Common myeloid progenitor, CD34-positive (primary cell): ENCODE measurements around the gene OR52K1.
A peak's percentile ranks its signal among the peaks of the same experiment; 100 is the strongest.

Experiments used
- CTCF ChIA-PET: fragments of 350-600 bp; sonication (Branson Sonifier 250); formaldehyde crosslinking; loops from one replicate; lab custom pipeline; 2021; ENCODE audit warnings: antibody characterized with exemption; lab: Charles Lee
- POLR2A ChIA-PET: fragments of 350-600 bp; sonication (Branson Sonifier 250); formaldehyde crosslinking; loops from one replicate; lab custom pipeline; 2021; ENCODE audit warnings: antibody characterized with exemption; lab: Charles Lee
- DNase-seq, 3 donors: peaks; one replicate each; pipeline versions ENCODE4 v3.0.0 to v3.0.0-alpha.2; 2013
- H3K27ac ChIP-seq, 2 experiments: 1 replicate in 1 of 2; 2 replicates in 1 of 2; pipeline ENCODE4 v1.7.0; 2013; ENCODE audit warnings: inconsistent platforms in 2 of 2, low read length in 2 of 2, mild to moderate bottlenecking in 2 of 2, low read depth in 1 of 2, moderate library complexity in 1 of 2; ENCODE audit not compliant: severe bottlenecking in 2 of 2, insufficient read depth in 1 of 2, poor library complexity in 1 of 2
- H3K27me3 ChIP-seq, 5 experiments: replicated peaks in 2 of 5; 1 replicate in 3 of 5; 2 replicates in 2 of 5; pipeline versions ENCODE4 v1.6.1 to v1.7.0; 2013; ENCODE audit warnings: low read length in 4 of 5, mild to moderate bottlenecking in 2 of 5, moderate library complexity in 2 of 5, inconsistent platforms in 1 of 5; ENCODE audit not compliant: insufficient read depth in 5 of 5, control insufficient read depth in 4 of 5
- H3K36me3 ChIP-seq, 4 experiments: 1 replicate in 2 of 4; 2 replicates in 2 of 4; pipeline versions ENCODE4 v1.6.1 to v1.7.0; 2013; ENCODE audit warnings: low read length in 3 of 4, control low read depth in 1 of 4, mild to moderate bottlenecking in 1 of 4; ENCODE audit not compliant: control insufficient read depth in 4 of 4, insufficient read depth in 4 of 4
- H3K4me1 ChIP-seq, 4 experiments: 1 replicate in 3 of 4; 2 replicates in 1 of 4; pipeline versions ENCODE4 v1.6.1 to v1.7.1; 2013; ENCODE audit warnings: low read length in 3 of 4, mild to moderate bottlenecking in 3 of 4, control low read depth in 1 of 4, inconsistent platforms in 1 of 4, moderate library complexity in 1 of 4; ENCODE audit not compliant: control insufficient read depth in 4 of 4, insufficient read depth in 4 of 4; ENCODE audit errors: control extremely low read depth in 1 of 4
- H3K4me3 ChIP-seq, 7 experiments: 1 replicate in 4 of 7; 2 replicates in 3 of 7; pipeline versions ENCODE4 v1.5.1 to v1.7.0; 2013; ENCODE audit warnings: mild to moderate bottlenecking in 7 of 7, low read length in 6 of 7, moderate library complexity in 6 of 7, inconsistent platforms in 2 of 7, low read depth in 2 of 7, control low read depth in 1 of 7; ENCODE audit not compliant: insufficient read depth in 4 of 7, control insufficient read depth in 1 of 7; ENCODE audit errors: extremely low read depth in 1 of 7
- H3K9me3 ChIP-seq, 5 experiments: 1 replicate in 4 of 5; 2 replicates in 1 of 5; pipeline versions ENCODE4 v1.6.1 to v1.7.1; 2013; ENCODE audit warnings: low read length in 4 of 5, mild to moderate bottlenecking in 2 of 5, inconsistent platforms in 1 of 5, low read depth in 1 of 5, moderate library complexity in 1 of 5; ENCODE audit not compliant: control insufficient read depth in 4 of 5, insufficient read depth in 2 of 5; ENCODE audit errors: control extremely low read depth in 1 of 5
- WGBS: methylation state at CpG from one replicate; pipeline ENCODE4 v1.1.5; 2013; ENCODE audit not compliant: insufficient coverage; 5-methylcytosine and 5-hydroxymethylcytosine counted together

The OR52K1 gene

GRCh38 chr11:4454021-4454420 is 28.4 kb upstream of the OR52K1 start:
- H3K27me3 ChIP-seq, result no peaks in the 10 kb centered on the region
- no peak overlapping the region for H3K4me3 ChIP-seq
- H3K9me3 ChIP-seq, result peaks cover 0 to 19% (median 0%) of the 10 kb centered on the region in 5 experiments
- no peak for DNase-seq
- CTCF ChIA-PET, result no interaction called here
- H3K36me3 ChIP-seq, result no peaks in the 10 kb centered on the region
- POLR2A ChIA-PET, result no interaction called here
- no peak overlapping the region for H3K27ac ChIP-seq
- peaks cover 0 to 24% (median 0%) of the 10 kb centered on the region in 4 experiments for H3K4me1 ChIP-seq

DNA sequence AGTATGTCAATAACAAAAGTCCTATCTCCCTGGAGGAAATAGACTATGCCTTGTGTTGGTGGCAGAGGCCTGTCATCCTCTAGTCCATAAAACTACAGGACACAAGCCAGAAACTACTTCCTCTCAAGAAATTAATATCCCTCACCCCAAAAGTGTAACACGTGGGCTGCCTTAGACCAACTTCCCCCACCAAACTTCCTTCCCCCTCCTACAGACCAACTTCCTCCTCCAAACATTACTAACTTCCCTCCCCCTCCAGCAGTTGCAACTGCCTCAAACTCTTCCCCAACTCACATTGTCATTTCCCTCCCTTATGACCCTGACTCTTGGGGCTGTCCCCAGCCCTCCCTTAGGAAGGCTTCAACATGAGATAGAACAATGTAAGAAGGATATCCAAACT is 27.0 kb upstream of the OR52K1 start:
- Histone ChIP-seq H3K27me3 (no peaks in the 10 kb centered on the region), H3K9me3 (peaks cover 0 to 19% (median 0%) of the 10 kb centered on the region in 5 experiments), H3K27ac (no peak overlapping the region), H3K4me3 (no peak overlapping the region), H3K36me3 (no peaks in the 10 kb centered on the region), H3K4me1 (peaks cover 0 to 24% (median 0%) of the 10 kb centered on the region in 4 experiments)
- POLR2A ChIA-PET, result no interaction called here
- CTCF ChIA-PET, result no interaction called here
- WGBS, result no CpG with 5 or more reads among the region's 1 CpG
- peak in 2 of 3 donors; percentile 36 to 58 for DNase-seq

GRCh38 chr11:4459500-4459899 is 22.9 kb upstream of the OR52K1 start:
- no peak for DNase-seq
- peaks cover 0 to 18% (median 0%) of the 10 kb centered on the region in 4 experiments for H3K4me1 ChIP-seq
- ChIA-PET CTCF (no interaction called here), POLR2A (no interaction called here)
- WGBS, result 65% methylated on average over 2 of the region's 4 CpGs
- no peak overlapping the region for H3K4me3 ChIP-seq
- no peaks in the 10 kb centered on the region for H3K36me3 ChIP-seq
- H3K27ac ChIP-seq, result no peak overlapping the region
- peaks cover 0 to 17% (median 4%) of the 10 kb centered on the region in 5 experiments for H3K9me3 ChIP-seq
- no peaks in the 10 kb centered on the region for H3K27me3 ChIP-seq

GRCh38 chr11:4460151-4460550 is 22.3 kb upstream of the OR52K1 start:
- Histone ChIP-seq H3K9me3 (peaks cover 0 to 15% (median 4%) of the 10 kb centered on the region in 5 experiments), H3K36me3 (no peaks in the 10 kb centered on the region), H3K27me3 (no peaks in the 10 kb centered on the region), H3K27ac (no peak overlapping the region), H3K4me1 (peaks cover 0 to 11% (median 0%) of the 10 kb centered on the region in 4 experiments), H3K4me3 (no peak overlapping the region)
- ChIA-PET CTCF (no interaction called here), POLR2A (no interaction called here)
- no peak for DNase-seq
- 100% methylated on average over 4 of the region's 4 CpGs for WGBS

DNA sequence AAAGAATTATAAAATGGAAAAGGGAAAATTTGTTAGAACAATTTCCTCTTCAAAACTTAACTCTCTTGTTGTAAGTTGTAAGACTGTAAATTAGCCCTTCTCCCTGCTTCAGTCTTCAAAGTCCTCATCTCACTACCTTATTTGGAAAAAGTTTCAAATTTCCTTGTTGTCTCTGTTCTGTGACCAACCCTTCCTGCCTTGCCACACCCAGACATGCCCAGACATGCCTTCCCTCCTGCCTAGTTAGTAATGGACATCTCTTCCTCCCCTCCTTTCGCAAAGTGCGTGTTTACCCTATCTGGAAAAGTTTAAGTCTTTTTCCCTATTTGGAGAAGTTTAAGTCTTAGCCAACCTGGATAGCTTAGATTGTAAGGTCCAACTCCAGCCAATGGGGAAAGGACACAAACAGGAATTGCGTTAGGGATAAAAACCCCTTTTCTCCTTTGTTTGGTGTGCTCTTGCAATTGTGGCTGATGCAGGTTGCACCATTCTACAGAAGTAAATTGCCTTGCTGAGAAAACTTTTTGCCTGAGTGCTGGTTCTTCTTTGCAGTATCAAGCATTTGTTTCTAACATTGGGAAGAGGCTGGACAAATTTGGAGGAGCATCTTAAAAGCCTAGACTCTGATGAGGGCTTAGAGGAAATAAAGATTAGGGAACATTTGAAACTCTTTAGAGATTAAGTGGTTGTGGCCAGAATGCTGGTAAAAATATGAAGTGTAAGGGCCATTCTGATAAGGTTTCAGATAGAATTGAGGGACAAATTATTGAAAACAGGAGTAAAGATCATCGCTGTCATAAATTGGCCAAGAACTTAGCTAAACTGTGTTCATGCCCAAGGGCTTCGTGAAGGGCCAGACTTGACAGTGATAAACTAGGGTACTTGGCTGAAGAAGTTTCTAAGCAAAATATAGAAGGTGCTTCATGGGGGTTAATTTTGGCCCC is 18.0 kb upstream of the OR52K1 start:
- CTCF ChIA-PET, result no interaction called here
- WGBS, result 100% methylated on average over 4 of the region's 5 CpGs

GRCh38 chr11:4465407-4465806 is 17.0 kb upstream of the OR52K1 start:
- CTCF ChIA-PET, result interaction anchor here (1.2 kb wide), 1 partner anchor 278 kb away, joined by 4 read pairs; no protein-coding TSS in a partner anchor
- H3K4me1 ChIP-seq, result peaks cover 0 to 9% (median 2%) of the 10 kb centered on the region in 4 experiments

More for the DNA sequence above, 18.0 kb upstream of the OR52K1 start:
- Histone ChIP-seq H3K9me3 (peaks cover 0 to 18% (median 4%) of the 10 kb centered on the region in 5 experiments), H3K27ac (no peak overlapping the region), H3K27me3 (peaks cover 0 to 1% (median 0%) of the 10 kb centered on the region in 5 experiments), H3K36me3 (no peaks in the 10 kb centered on the region), H3K4me3 (no peak overlapping the region), H3K4me1 (peaks cover 0 to 9% (median 2%) of the 10 kb centered on the region in 4 experiments)
- POLR2A ChIA-PET, result no interaction called here
- DNase-seq, result no peak

More at GRCh38 chr11:4465407-4465806, 17.0 kb upstream of the OR52K1 start:
- POLR2A ChIA-PET, result no interaction called here
- Histone ChIP-seq H3K27ac (no peak overlapping the region), H3K36me3 (no peaks in the 10 kb centered on the region), H3K9me3 (peaks cover 0 to 18% (median 4%) of the 10 kb centered on the region in 5 experiments), H3K4me3 (no peak overlapping the region), H3K27me3 (peaks cover 0 to 1% (median 0%) of the 10 kb centered on the region in 5 experiments)
- no peak for DNase-seq
- 100% methylated on average over 1 of the region's 1 CpG for WGBS
